Activated CD8-positive, alpha-beta memory T cell treated with anti-CD3 and anti-CD28 coated beads for 1 hour (primary cell): ENCODE measurements around the gene CRYAB.
"Not testable (repeated sequence)": the region's sequence is repeated elsewhere in the genome, so short reads cannot be mapped to it uniquely, and the experiment has no call there.

Source experiments
- DNase-seq, 2 donors: peaks; one replicate each; pipeline ENCODE4 v3.0.0-alpha.2; 2020; ENCODE audit warnings: low read depth in 1 of 2; ENCODE audit errors: extremely low read depth in 1 of 2

Gene CRYAB

GRCh38 chr11:111934306-111934705, 22.7 kb upstream of the CRYAB start:
- DNase-seq, result no peak

GRCh38 chr11:111933872-111934271, 22.3 kb upstream of the CRYAB start:
- DNase-seq, result no peak

GRCh38 chr11:111933176-111933575, 21.6 kb upstream of the CRYAB start:
- not testable (repeated sequence) for DNase-seq

GRCh38 chr11:111932611-111932950, 21.0 kb upstream of the CRYAB start:
- DNase-seq, result no peak

- no peak for DNase-seq
Observed at GRCh38 chr11:111930472-111930871, 18.9 kb upstream of the CRYAB start.

GRCh38 chr11:111926505-111927391, 15.2 kb upstream of the CRYAB start:
- DNase-seq, result peak; percentile 80 to 87

- no peak for DNase-seq
Observed at GRCh38 chr11:111925953-111926352, 14.4 kb upstream of the CRYAB start.

- DNase-seq, result no peak
Observed at GRCh38 chr11:111923951-111924350, 12.4 kb upstream of the CRYAB start.

GRCh38 chr11:111923351-111923788, 11.8 kb upstream of the CRYAB start:
- DNase-seq, result no peak

GRCh38 chr11:111922803-111923202, 11.2 kb upstream of the CRYAB start:
- DNase-seq, result no peak

- DNase-seq, result no peak
Observed at GRCh38 chr11:111921541-111922230, 10.1 kb upstream of the CRYAB start.

GRCh38 chr11:111920908-111921307, 9.3 kb upstream of the CRYAB start:
- DNase-seq, result no peak

- DNase-seq, result no peak
Observed at GRCh38 chr11:111918390-111919256, 7.1 kb upstream of the CRYAB start, which contains the start of gene C11orf52. Gene C11orf52 (plus strand): TSS chr11:111918913. CDS start chr11:111918973, 60 bp downstream.

- no peak for DNase-seq
Observed at GRCh38 chr11:111917788-111918187, 6.2 kb upstream of the CRYAB start.

- no peak for DNase-seq
Observed at GRCh38 chr11:111917312-111917711, 5.7 kb upstream of the CRYAB start.

GRCh38 chr11:111916768-111917167, 5.2 kb upstream of the CRYAB start:
- no peak for DNase-seq

GRCh38 chr11:111913997-111914396, 2.4 kb upstream of the CRYAB start:
- no peak for DNase-seq

- no peak for DNase-seq
Observed at GRCh38 chr11:111913031-111913861, 1.7 kb upstream of the CRYAB start.

GRCh38 chr11:111912535-111912934, 965 bp upstream of the CRYAB start, which contains the start of gene HSPB2:
Gene HSPB2 (plus strand): TSS chr11:111912734. CDS start chr11:111912830, 96 bp downstream.
- no peak for DNase-seq
